SU-DHL-6 (cell line): ENCODE data around the gene PUS7L.

Experiments
- H2AFZ ChIP-seq: fragments of 200-600 bp; sonication (generic); 2 replicates; pipeline ENCODE4 v1.6.1; 2014; ENCODE audit warnings: low read depth, mild to moderate bottlenecking, moderate library complexity, mixed read lengths, antibody characterized with exemption, low read length; ENCODE audit not compliant: severe bottlenecking
- H3F3A ChIP-seq: fragments of 200-600 bp; shearing (Covaris generic); 2 replicates; pipeline ENCODE4 v1.6.0; 2016; ENCODE audit warnings: antibody characterized with exemption, mild to moderate bottlenecking; ENCODE audit not compliant: insufficient read depth
- H3K27ac ChIP-seq: fragments of 200-600 bp; sonication (generic); 2 replicates; pipeline ENCODE4 v1.5.1; 2016; ENCODE audit warnings: low read depth, mild to moderate bottlenecking, low read length, moderate library complexity, mixed read lengths
- H3K27me3 ChIP-seq: fragments of 200-600 bp; sonication (generic), shearing (Covaris generic); 2 replicates; pipeline ENCODE4 v1.6.0; 2014; ENCODE audit warnings: mild to moderate bottlenecking, low read length
- H3K36me3 ChIP-seq: fragments of 200-600 bp; sonication (generic); 2 replicates; pipeline ENCODE4 v1.6.1; 2014; ENCODE audit warnings: mild to moderate bottlenecking, low read length, mixed read lengths
- H3K4me2 ChIP-seq: fragments of 300-600, 200-600 bp; shearing (Covaris generic), sonication (generic); 2 replicates; pipeline ENCODE4 v1.6.0; 2014; ENCODE audit warnings: low read length, low read depth, mild to moderate bottlenecking; ENCODE audit not compliant: poor library complexity, severe bottlenecking
- H3K4me3 ChIP-seq: fragments of 200-600 bp; sonication (generic); 2 replicates; pipeline ENCODE4 v1.5.1; 2014; ENCODE audit warnings: antibody characterized with exemption, low read length, mild to moderate bottlenecking, mixed read lengths; ENCODE audit not compliant: insufficient read depth, poor library complexity, severe bottlenecking
- H3K79me2 ChIP-seq: fragments of 200-600 bp; sonication (generic); 2 replicates; pipeline ENCODE4 v1.6.1; 2014; ENCODE audit warnings: mild to moderate bottlenecking, low read length, moderate library complexity; ENCODE audit not compliant: insufficient read depth
- H3K9ac ChIP-seq: fragments of 200-600 bp; sonication (generic); 2 replicates; pipeline ENCODE4 v1.7.0; 2014; ENCODE audit warnings: mild to moderate bottlenecking, low read length
- H3K9me2 ChIP-seq: fragments of 200-600 bp; sonication (generic); replicated peaks from 2 replicates; pipeline ENCODE4 v1.6.1; 2014; ENCODE audit warnings: low read length; ENCODE audit not compliant: insufficient read depth
- H3K9me3 ChIP-seq: fragments of 200-600 bp; sonication (generic); 2 replicates; pipeline ENCODE4 v1.6.1; 2014; ENCODE audit warnings: low read length, mixed read lengths; ENCODE audit not compliant: insufficient read depth
- H4K20me1 ChIP-seq: fragments of 200-600 bp; sonication (generic); 2 replicates; pipeline ENCODE4 v1.6.1; 2014; ENCODE audit warnings: low read depth, mild to moderate bottlenecking, antibody characterized with exemption, low read length, moderate library complexity, mixed read lengths
- EZH2phosphoT487 ChIP-seq: fragments of 200-600 bp; sonication (generic), shearing (Covaris generic); conservative IDR thresholded peaks from 2 replicates; pipeline ENCODE4 v1.6.1; 2018; ENCODE audit warnings: mild to moderate bottlenecking, antibody characterized with exemption, low read length, moderate library complexity, mixed read lengths
- TF ChIP-seq, protein P1 (sequence below): fragments of 200-600 bp; sonication (generic); IDR thresholded peaks from one replicate; pipeline ENCODE4 v1.5.1; 2017; ENCODE audit warnings: antibody characterized with exemption, mild to moderate bottlenecking, low read length, moderate library complexity; ENCODE audit not compliant: insufficient read depth, poor library complexity, severe bottlenecking

PUS7L gene

DNA sequence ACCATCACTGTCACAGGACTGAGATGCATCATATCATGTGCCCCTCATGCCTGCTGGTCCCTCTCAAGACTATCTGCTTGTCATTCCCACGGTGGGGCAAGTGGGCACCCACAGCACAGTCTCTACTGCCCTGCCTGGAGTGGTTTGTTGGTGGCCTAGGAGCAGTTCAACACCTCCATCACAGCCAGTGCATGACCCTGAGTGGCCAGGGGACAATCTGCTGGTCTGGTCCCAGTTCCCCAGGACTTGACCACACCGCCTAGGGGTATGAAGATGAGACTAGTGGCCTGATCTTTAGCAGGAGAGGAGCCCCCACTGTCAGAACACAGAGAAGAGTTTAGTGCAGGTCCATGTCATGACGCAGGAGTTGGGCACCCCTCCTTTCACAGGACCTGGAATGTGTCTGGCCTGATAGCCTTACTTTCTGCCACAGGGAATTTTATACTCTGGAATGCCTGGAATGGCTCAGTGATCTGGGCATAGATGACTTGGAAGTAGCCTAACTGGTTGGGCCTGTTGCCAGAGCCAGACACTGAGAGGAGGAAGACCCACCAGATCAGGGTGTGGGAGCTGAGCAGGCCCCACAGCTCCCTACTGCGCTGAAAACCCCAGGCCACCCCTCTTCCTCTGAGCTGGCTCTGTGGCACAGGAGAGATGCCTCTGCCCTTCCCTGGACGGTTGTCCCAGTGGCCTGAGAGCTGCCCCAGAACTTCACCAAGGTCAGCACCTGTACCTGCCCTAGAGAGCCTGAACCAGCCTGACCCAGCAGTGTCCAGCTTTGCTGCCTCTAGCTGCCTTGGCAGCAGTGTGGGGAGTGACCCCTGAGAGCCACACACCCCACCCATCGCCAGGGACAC lies 83.3 kb downstream of the PUS7L start:
- H2AFZ ChIP-seq, result no peak overlapping the region
- H3K27me3 ChIP-seq, result no peaks in the 10 kb centered on the region
- H3K36me3 ChIP-seq, result no peaks in the 10 kb centered on the region
- no peak overlapping the region for H3K4me2 ChIP-seq
- H3K9me3 ChIP-seq, result no peaks in the 10 kb centered on the region
- H3K9ac ChIP-seq, result no peak overlapping the region
- H3K9me2 ChIP-seq, result no peaks in the 10 kb centered on the region
- no peaks in the 10 kb centered on the region for H4K20me1 ChIP-seq
- H3K79me2 ChIP-seq, result no peaks in the 10 kb centered on the region
- TF ChIP-seq, protein P1, sequence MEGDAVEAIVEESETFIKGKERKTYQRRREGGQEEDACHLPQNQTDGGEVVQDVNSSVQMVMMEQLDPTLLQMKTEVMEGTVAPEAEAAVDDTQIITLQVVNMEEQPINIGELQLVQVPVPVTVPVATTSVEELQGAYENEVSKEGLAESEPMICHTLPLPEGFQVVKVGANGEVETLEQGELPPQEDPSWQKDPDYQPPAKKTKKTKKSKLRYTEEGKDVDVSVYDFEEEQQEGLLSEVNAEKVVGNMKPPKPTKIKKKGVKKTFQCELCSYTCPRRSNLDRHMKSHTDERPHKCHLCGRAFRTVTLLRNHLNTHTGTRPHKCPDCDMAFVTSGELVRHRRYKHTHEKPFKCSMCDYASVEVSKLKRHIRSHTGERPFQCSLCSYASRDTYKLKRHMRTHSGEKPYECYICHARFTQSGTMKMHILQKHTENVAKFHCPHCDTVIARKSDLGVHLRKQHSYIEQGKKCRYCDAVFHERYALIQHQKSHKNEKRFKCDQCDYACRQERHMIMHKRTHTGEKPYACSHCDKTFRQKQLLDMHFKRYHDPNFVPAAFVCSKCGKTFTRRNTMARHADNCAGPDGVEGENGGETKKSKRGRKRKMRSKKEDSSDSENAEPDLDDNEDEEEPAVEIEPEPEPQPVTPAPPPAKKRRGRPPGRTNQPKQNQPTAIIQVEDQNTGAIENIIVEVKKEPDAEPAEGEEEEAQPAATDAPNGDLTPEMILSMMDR, result no peak
- TF ChIP-seq EZH2phosphoT487, result no peak
- H3F3A ChIP-seq, result no peaks in the 10 kb centered on the region
- H3K27ac ChIP-seq, result no peak overlapping the region
- no peak overlapping the region for H3K4me3 ChIP-seq

DNA sequence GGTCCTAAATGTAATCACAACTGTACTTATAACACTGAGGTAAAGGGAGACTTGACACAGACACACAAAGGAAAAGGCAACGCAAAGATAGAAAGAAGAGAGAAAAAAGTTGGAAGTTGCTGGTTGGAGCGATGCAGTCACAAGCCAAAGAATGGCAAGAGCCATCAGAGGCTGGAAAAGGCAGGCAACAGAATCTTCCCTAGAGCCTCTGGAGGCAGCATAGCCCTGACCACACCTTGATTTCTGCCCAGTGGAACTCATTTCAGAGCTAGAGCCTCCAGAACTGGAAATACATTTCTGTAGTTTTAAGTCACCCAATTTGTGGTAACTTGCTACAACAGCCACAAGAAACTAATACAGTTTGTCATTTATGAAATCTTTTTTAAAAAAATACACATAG lies 89.2 kb downstream of the PUS7L start:
- no peak overlapping the region for H3K27ac ChIP-seq
- H3K9ac ChIP-seq, result no peak overlapping the region
- H3K9me2 ChIP-seq, result no peaks in the 10 kb centered on the region
- H3F3A ChIP-seq, result no peaks in the 10 kb centered on the region
- H3K4me3 ChIP-seq, result no peak overlapping the region
- no peaks in the 10 kb centered on the region for H3K36me3 ChIP-seq
- H4K20me1 ChIP-seq, result no peaks in the 10 kb centered on the region
- no peak overlapping the region for H3K4me2 ChIP-seq
- H3K79me2 ChIP-seq, result no peaks in the 10 kb centered on the region
- H3K27me3 ChIP-seq, result no peaks in the 10 kb centered on the region
- TF ChIP-seq, protein P1, result no peak
- no peak for TF ChIP-seq EZH2phosphoT487
- no peak overlapping the region for H2AFZ ChIP-seq
- no peaks in the 10 kb centered on the region for H3K9me3 ChIP-seq
